Colonic mucosa (tissue), 4 donors: ENCODE measurements around the gene MAPK11. TPM values are rescaled to one million over a fixed set of nuclear protein-coding genes. Genes with fewer than 3 reads are reported as not detected.

Experiments
- DNase-seq: peaks from one replicate; pipeline ENCODE4 v3.0.0-alpha.2; 2020
- H3K27ac ChIP-seq: fragments of 200-600 bp; one replicate; pipeline ENCODE4 v1.8.0; 2021
- H3K27me3 ChIP-seq: fragments of 200-600 bp; one replicate; pipeline ENCODE4 v1.8.0; 2021
- H3K36me3 ChIP-seq: fragments of 200-600 bp; one replicate; pipeline ENCODE4 v1.8.0; 2021
- H3K4me1 ChIP-seq: fragments of 200-600 bp; one replicate; pipeline ENCODE4 v1.8.0; 2021; ENCODE audit warnings: mild to moderate bottlenecking
- H3K4me3 ChIP-seq: fragments of 200-600 bp; one replicate; pipeline ENCODE4 v1.8.0; 2021
- H3K9ac ChIP-seq, 2 donors: one replicate each; pipeline ENCODE4 v1.7.0; 2013; ENCODE audit warnings: control low read depth in 2 of 2, low read depth in 2 of 2, low read length in 2 of 2
- H3K9me3 ChIP-seq: fragments of 200-600 bp; one replicate; pipeline ENCODE4 v1.8.0; 2021
- intact Hi-C: fragments of 100-400 bp; cut with DNase I; formaldehyde crosslinking; loops from one replicate; pipeline ENCODE4 v1.14.1; 2022
- total RNA-seq, 2 donors: library from RNA; stranded (reverse); fragmentation: NEBNext Ultra II Directional in 1 of 2; extraction: Animal tissue kit (Norgen Biotek cat#: 25700) in 1 of 2; gene quantifications; one replicate each; pipeline ENCODE4 v1.2.1, GENCODE V29; 2021
- TF ChIP-seq, protein P1 (sequence below): fragments of 200-600 bp; IDR thresholded peaks from one replicate; pipeline ENCODE4 v1.8.0; 2022; ENCODE audit warnings: antibody characterized with exemption, mild to moderate bottlenecking
- donor health status: healthy.
- donor health status: DM: no; HTN: no; CAD: no.
- donor health status: DM: no; HTN: no; CAD: no.

Gene MAPK11
- total RNA-seq, 2 donors from 2014 or later, result 1.3 to 1.9 TPM

GRCh38 chr22:50257041-50257440 is 13.1 kb downstream of the MAPK11 start:
- H3K36me3 ChIP-seq, result no peaks in the 10 kb centered on the region
- intact Hi-C loops, result loop anchor here (10.0 kb wide), 1 partner anchor 248 kb away; the partner anchor contains the start of genes LMF2 and NCAPH2
- H3K9ac ChIP-seq, result no peak overlapping the region
- H3K4me1 ChIP-seq, result no peaks in the 10 kb centered on the region
- no peaks in the 10 kb centered on the region for H3K9me3 ChIP-seq
- TF ChIP-seq, protein P1, sequence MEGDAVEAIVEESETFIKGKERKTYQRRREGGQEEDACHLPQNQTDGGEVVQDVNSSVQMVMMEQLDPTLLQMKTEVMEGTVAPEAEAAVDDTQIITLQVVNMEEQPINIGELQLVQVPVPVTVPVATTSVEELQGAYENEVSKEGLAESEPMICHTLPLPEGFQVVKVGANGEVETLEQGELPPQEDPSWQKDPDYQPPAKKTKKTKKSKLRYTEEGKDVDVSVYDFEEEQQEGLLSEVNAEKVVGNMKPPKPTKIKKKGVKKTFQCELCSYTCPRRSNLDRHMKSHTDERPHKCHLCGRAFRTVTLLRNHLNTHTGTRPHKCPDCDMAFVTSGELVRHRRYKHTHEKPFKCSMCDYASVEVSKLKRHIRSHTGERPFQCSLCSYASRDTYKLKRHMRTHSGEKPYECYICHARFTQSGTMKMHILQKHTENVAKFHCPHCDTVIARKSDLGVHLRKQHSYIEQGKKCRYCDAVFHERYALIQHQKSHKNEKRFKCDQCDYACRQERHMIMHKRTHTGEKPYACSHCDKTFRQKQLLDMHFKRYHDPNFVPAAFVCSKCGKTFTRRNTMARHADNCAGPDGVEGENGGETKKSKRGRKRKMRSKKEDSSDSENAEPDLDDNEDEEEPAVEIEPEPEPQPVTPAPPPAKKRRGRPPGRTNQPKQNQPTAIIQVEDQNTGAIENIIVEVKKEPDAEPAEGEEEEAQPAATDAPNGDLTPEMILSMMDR, result no peak
- no peak overlapping the region for H3K27ac ChIP-seq
- no peak for DNase-seq
- peaks cover 12% of the 10 kb centered on the region for H3K27me3 ChIP-seq
- no peak overlapping the region for H3K4me3 ChIP-seq

DNA sequence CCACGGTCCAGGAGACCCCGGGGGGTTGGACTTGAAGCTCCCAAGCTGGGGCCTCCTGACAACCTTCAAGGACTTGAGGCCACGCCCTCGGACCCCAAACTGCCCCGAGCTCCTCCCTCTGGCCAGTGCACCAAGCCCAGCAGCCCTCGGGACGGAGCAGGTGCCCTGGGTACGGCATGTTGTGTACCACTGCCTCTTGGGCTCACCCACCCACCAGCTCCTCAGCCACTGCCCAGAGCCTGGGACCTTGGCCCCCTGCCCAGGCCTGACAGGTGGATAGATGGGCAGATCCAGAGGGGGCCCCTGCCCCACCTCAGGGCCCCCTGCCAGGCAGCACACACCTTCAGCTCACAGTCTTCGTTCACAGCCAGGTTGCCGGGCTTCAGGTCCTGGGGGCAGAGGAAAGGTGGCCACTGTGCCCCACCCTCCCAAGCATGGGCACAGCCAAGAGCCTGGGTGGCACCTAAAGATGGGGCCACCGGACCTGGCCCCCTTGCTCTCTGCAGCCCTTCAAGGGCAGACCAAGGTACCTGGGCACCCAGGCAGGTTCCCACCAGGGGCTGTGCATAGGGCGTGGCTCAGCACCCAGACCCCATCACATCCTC is 13.8 kb downstream of the MAPK11 start:
- intact Hi-C loops, result loop anchor here (10.0 kb wide), 1 partner anchor 248 kb away; the partner anchor contains the start of genes LMF2 and NCAPH2
- TF ChIP-seq, protein P1, result no peak
- no peaks in the 10 kb centered on the region for H3K9me3 ChIP-seq
- no peak for DNase-seq
- H3K4me3 ChIP-seq, result no peak overlapping the region
- no peak overlapping the region for H3K9ac ChIP-seq
- H3K27me3 ChIP-seq, result peaks cover 12% of the 10 kb centered on the region
- H3K4me1 ChIP-seq, result no peaks in the 10 kb centered on the region
- H3K27ac ChIP-seq, result no peak overlapping the region
- H3K36me3 ChIP-seq, result no peaks in the 10 kb centered on the region

DNA sequence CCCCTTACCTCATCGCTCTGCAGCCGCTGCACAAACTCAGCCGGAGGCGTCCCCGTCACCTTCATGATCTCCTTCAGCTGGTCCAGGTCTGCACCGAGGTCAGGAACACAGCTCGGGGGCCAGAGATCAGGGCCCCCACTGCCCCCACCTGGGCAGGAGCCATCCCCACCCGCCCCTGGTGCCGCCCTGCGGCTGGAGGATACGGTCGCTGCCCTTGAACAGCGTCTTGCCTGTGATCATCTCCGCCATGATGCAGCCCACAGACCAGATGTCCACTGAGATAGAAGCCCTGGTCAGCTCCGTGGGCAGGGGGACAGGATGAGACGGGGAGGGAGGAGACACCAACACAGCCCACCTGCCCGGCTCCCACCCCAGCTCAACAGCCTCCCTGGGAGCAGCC is 14.6 kb downstream of the MAPK11 start:
- Histone ChIP-seq H3K9me3 (no peaks in the 10 kb centered on the region), H3K27me3 (peaks cover 8% of the 10 kb centered on the region), H3K36me3 (no peaks in the 10 kb centered on the region), H3K9ac (no peak overlapping the region), H3K4me3 (no peak overlapping the region), H3K4me1 (peaks cover 1% of the 10 kb centered on the region), H3K27ac (no peak overlapping the region)
- intact Hi-C loops, result loop anchor here (10.0 kb wide), 1 partner anchor 249 kb away; the partner anchor contains the start of genes LMF2 and NCAPH2
- no peak for DNase-seq
- TF ChIP-seq, protein P1, result no peak

GRCh38 chr22:50255099-50255498 is 15.1 kb downstream of the MAPK11 start:
- intact Hi-C loops, result loop anchor here (10.0 kb wide), 1 partner anchor 250 kb away; the partner anchor contains the start of genes LMF2 and NCAPH2
- peaks cover 6% of the 10 kb centered on the region for H3K4me1 ChIP-seq

DNA sequence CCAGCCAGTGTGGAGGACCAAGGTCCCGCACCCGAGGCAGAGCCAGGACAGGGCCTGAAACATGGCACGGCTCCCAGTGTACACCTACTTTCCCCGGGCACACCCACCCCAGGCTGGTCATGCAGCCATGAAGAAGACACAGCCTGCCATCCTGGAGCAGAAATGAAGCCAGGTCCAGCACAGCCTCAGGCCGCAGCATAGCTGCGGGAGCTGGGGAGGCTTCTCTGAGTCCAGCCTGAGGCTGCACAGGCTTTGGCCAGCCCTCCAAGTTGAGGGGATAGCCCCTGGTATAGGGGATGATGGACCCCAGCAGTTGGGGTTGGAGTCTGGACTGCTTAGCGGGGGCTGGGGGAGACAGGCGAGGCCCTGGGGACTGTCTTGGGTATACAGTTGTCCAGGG is 16.2 kb downstream of the MAPK11 start:
- Histone ChIP-seq H3K36me3 (no peaks in the 10 kb centered on the region), H3K27ac (no peak overlapping the region), H3K4me1 (peaks cover 12% of the 10 kb centered on the region), H3K9me3 (no peaks in the 10 kb centered on the region), H3K4me3 (no peak overlapping the region), H3K9ac (no peak overlapping the region), H3K27me3 (peaks cover 1% of the 10 kb centered on the region)
- TF ChIP-seq, protein P1, result no peak
- DNase-seq, result no peak
- intact Hi-C loops, result loop anchor here (5.0 to 10.0 kb wide), 2 partner anchors 88 to 251 kb away; partner anchors contain the start of genes LMF2, NCAPH2 and PPP6R2

More at GRCh38 chr22:50255099-50255498, 15.1 kb downstream of the MAPK11 start:
- Histone ChIP-seq H3K9ac (no peak overlapping the region), H3K9me3 (no peaks in the 10 kb centered on the region), H3K4me3 (no peak overlapping the region), H3K27ac (no peak overlapping the region), H3K36me3 (no peaks in the 10 kb centered on the region), H3K27me3 (peaks cover 3% of the 10 kb centered on the region)
- TF ChIP-seq, protein P1, result no peak
- no peak for DNase-seq
